B cell (primary cell): ENCODE data around the gene JPH2. TPM values are rescaled to one million over a fixed set of nuclear protein-coding genes. Genes with fewer than 3 reads are reported as not detected.
"Not testable (repeated sequence)": the region's sequence is repeated elsewhere in the genome, so short reads cannot be mapped to it uniquely, and the experiment has no call there.

Experiments
- ATAC-seq: fragments of 200-7000 bp; cut with Tn5 transposase; one replicate; pipeline ENCODE4 v1.10.0; 2021; ENCODE audit warnings: low read depth, mild to moderate bottlenecking, moderate number of reproducible peaks, moderate library complexity
- CTCF ChIA-PET: fragments of 350-600 bp; sonication (Branson Sonifier 250); formaldehyde crosslinking; loops from one replicate; lab custom pipeline; 2021; ENCODE audit warnings: antibody characterized with exemption, inconsistent platforms; lab: Charles Lee
- POLR2A ChIA-PET: fragments of 350-600 bp; sonication (Branson Sonifier 250); formaldehyde crosslinking; loops from one replicate; lab custom pipeline; 2021; ENCODE audit warnings: antibody characterized with exemption; lab: Charles Lee
- DNase-seq: peaks from one replicate; pipeline ENCODE4 v3.0.0; 2013
- H2AFZ ChIP-seq: 2 replicates; pipeline ENCODE4 v1.6.1; 2012; ENCODE audit warnings: mild to moderate bottlenecking, low read depth, low read length; ENCODE audit not compliant: insufficient read depth, poor library complexity, severe bottlenecking
- H3K27ac ChIP-seq, 2 donors: 1 replicate in 1 of 2; 2 replicates in 1 of 2; pipeline ENCODE4 v1.5.1; 2012 to 2013; ENCODE audit warnings: low read length in 2 of 2, mild to moderate bottlenecking in 2 of 2, moderate library complexity in 1 of 2
- H3K27me3 ChIP-seq, 4 experiments: fragments of 200-600 bp in 1 of 4; sonication (generic) in 1 of 4; replicated peaks in 1 of 4; 1 replicate in 2 of 4; 2 replicates in 2 of 4; pipeline versions ENCODE4 v1.6.1 to v1.7.0; 2013 to 2016; ENCODE audit warnings: low read length in 3 of 4, mild to moderate bottlenecking in 2 of 4, mixed read lengths in 1 of 4, moderate library complexity in 1 of 4; ENCODE audit not compliant: insufficient read depth in 4 of 4, control insufficient read depth in 3 of 4; ENCODE audit errors: control extremely low read depth in 1 of 4
- H3K36me3 ChIP-seq, 2 experiments: replicated peaks in 1 of 2; 1 replicate in 1 of 2; 2 replicates in 1 of 2; pipeline versions ENCODE4 v1.6.1 to v1.7.1; 2013; ENCODE audit warnings: low read length in 1 of 2; ENCODE audit not compliant: insufficient read depth in 2 of 2, control insufficient read depth in 1 of 2; ENCODE audit errors: control extremely low read depth in 1 of 2, extremely low read depth in 1 of 2
- H3K4me1 ChIP-seq, 2 donors: fragments of 200-600 bp in 1 of 2; sonication (generic) in 1 of 2; 1 replicate in 1 of 2; 2 replicates in 1 of 2; pipeline versions ENCODE4 v1.5.1 to v1.6.1; 2013 to 2017; ENCODE audit warnings: low read length in 2 of 2; ENCODE audit not compliant: control insufficient read depth in 2 of 2, insufficient read depth in 2 of 2
- H3K4me2 ChIP-seq: replicated peaks from 2 replicates; pipeline ENCODE3; 2012; ENCODE audit warnings: mild to moderate bottlenecking, low read depth, low read length; ENCODE audit not compliant: poor library complexity, severe bottlenecking
- H3K4me3 ChIP-seq, 5 experiments: fragments of 200-600 bp in 1 of 5; sonication (generic) in 1 of 5; 1 replicate in 3 of 5; 2 replicates in 2 of 5; pipeline versions ENCODE4 v1.5.1 to v1.7.0; 2011 to 2016; ENCODE audit warnings: low read length in 4 of 5, mild to moderate bottlenecking in 4 of 5, low read depth in 2 of 5, control low read depth in 1 of 5, moderate library complexity in 1 of 5; ENCODE audit not compliant: insufficient read depth in 1 of 5; ENCODE audit errors: control extremely low read depth in 1 of 5, extremely low read depth in 1 of 5
- H3K79me2 ChIP-seq: fragments of 200-600 bp; sonication (generic); one replicate; pipeline ENCODE4 v1.6.0; 2016; ENCODE audit warnings: low read length; ENCODE audit not compliant: control insufficient read depth, insufficient read depth
- H3K9ac ChIP-seq: fragments of 200-600 bp; sonication (generic); 2 replicates; pipeline ENCODE4 v1.6.1; 2017; ENCODE audit warnings: mild to moderate bottlenecking, low read length, moderate library complexity
- H3K9me3 ChIP-seq, 3 donors: one replicate each; pipeline versions ENCODE4 v1.6.1 to v1.7.1; 2013; ENCODE audit warnings: low read length in 2 of 3; ENCODE audit not compliant: control insufficient read depth in 2 of 3, insufficient read depth in 1 of 3; ENCODE audit errors: control extremely low read depth in 1 of 3
- H4K20me1 ChIP-seq: 2 replicates; pipeline ENCODE4 v1.6.0; 2012; ENCODE audit warnings: mild to moderate bottlenecking, low read length; ENCODE audit not compliant: insufficient read depth, control insufficient read depth, poor library complexity, severe bottlenecking
- H3K27ac Mint-ChIP-seq: one replicate; pipeline ENCODE4 v1.8.0; 2021; ENCODE audit warnings: mixed read lengths
- H3K27me3 Mint-ChIP-seq: one replicate; pipeline ENCODE4 v1.8.0; 2021; ENCODE audit warnings: mixed read lengths
- H3K4me1 Mint-ChIP-seq: one replicate; pipeline ENCODE4 v1.8.0; 2021; ENCODE audit warnings: mixed read lengths
- H3K4me3 Mint-ChIP-seq: one replicate; pipeline ENCODE4 v1.8.0; 2021; ENCODE audit warnings: mixed read lengths
- H3K9me3 Mint-ChIP-seq: one replicate; pipeline ENCODE4 v1.8.0; 2022; ENCODE audit warnings: mixed read lengths; ENCODE audit not compliant: insufficient read depth
- EZH2 ChIP-seq: IDR thresholded peaks from 2 replicates; pipeline ENCODE4 v1.6.1; 2012; ENCODE audit warnings: borderline replicate concordance, low read depth, mild to moderate bottlenecking, moderate library complexity, low read length; ENCODE audit not compliant: insufficient read depth, poor library complexity, severe bottlenecking
- WGBS: methylation state at CpG from one replicate; pipeline ENCODE4 v1.1.5; 2013; ENCODE audit warnings: missing lambda C conversion rate; ENCODE audit not compliant: insufficient coverage; 5-methylcytosine and 5-hydroxymethylcytosine counted together
- intact Hi-C: fragments of 100-400 bp; cut with micrococcal nuclease; formaldehyde crosslinking; loops from one replicate; pipeline ENCODE4 v1.10.0; 2022
- polyA plus RNA-seq: library from polyadenylated mRNA; depleted of rRNA; stranded (reverse); fragments of >200 nt; gene quantifications from 2 replicates; pipeline ENCODE4 v1.2.3, GENCODE V29; 2012
- total RNA-seq, 2 donors: library from RNA; stranded (reverse); fragments of 120-200 nt in 1 of 2; gene quantifications; 1 replicate in 1 of 2; 2 replicates in 1 of 2; pipeline versions ENCODE4 v1.2.3 to v1.2.4, GENCODE V29; 2013 to 2022
- TF ChIP-seq, protein P1 (sequence below): fragments of 200-600 bp; IDR thresholded peaks from one replicate; pipeline ENCODE4 v1.8.0; 2022; ENCODE audit warnings: antibody characterized with exemption, mild to moderate bottlenecking

The JPH2 gene
- total and polyA plus RNA-seq, 2 donors (not counting 1 experiment from before 2014, with no cell fraction given), result 0.10 TPM; not detected in 1

DNA sequence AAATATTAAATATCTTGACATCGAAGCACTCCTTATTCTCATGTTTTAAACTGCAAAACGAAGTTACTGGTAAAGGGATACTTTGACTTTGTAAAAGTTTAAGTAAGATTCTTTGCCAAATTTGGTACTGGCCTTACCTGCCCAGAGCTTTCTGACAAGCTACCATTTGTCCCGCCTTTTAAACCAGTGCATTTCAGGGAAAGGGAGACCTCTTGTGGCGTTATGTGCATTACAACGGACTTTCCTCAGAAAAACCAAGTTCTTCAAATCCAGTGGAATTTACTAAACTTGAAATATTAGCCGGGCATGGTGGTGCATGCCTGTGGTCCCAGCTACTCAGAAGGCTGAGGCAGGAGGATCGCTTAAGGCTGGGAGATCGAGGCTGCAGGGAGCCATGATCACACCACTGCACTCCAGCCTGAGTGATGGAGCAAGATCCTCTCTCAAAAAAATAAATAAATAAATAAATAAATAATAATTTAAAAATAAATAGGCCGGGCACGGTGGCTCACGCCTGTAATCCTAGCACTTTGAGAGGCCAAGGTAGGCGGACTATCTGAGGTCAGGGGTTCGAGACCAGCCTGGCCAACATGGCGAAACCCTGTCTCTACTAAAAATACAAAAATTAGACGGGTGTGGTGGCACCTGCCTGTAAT, 3.3 kb upstream of the JPH2 start:
- H3K4me2 ChIP-seq, H3K4me3 ChIP-seq, H3K4me3 Mint-ChIP-seq, H3K27ac ChIP-seq, H3K79me2 ChIP-seq, H3K9me3 Mint-ChIP-seq, H3K36me3 ChIP-seq, POLR2A ChIA-PET, H2AFZ ChIP-seq, H3K9me3 ChIP-seq, H3K9ac ChIP-seq, H4K20me1 ChIP-seq: not testable (repeated sequence)
- peak; percentile 62 for ATAC-seq
- Mint-ChIP-seq H3K27me3 (peaks cover 38% of the 10 kb centered on the region), H3K27ac (peak overlapping the region; percentile 41), H3K4me1 (peaks cover 32% of the 10 kb centered on the region)
- intact Hi-C loops, result loop anchor here (2.0 to 5.0 kb wide), 2 partner anchors 438 to 742 kb away; no protein-coding TSS in a partner anchor
- peak; percentile 71 for DNase-seq
- H3K27me3 ChIP-seq, result peaks cover 0 to 27% (median 12%) of the 10 kb centered on the region in 4 experiments
- 26% methylated on average over 6 of the region's 15 CpGs for WGBS
- CTCF ChIA-PET, result interaction anchor here (0.6 to 4.5 kb wide), 30 partner anchors 9 to 741 kb away, joined by 3 to 78 read pairs (median 4); partner anchors contain the start of genes FITM2 and OSER1
- peaks cover 20 to 21% of the 10 kb centered on the region in 2 donors for H3K4me1 ChIP-seq
- TF ChIP-seq, protein P1, sequence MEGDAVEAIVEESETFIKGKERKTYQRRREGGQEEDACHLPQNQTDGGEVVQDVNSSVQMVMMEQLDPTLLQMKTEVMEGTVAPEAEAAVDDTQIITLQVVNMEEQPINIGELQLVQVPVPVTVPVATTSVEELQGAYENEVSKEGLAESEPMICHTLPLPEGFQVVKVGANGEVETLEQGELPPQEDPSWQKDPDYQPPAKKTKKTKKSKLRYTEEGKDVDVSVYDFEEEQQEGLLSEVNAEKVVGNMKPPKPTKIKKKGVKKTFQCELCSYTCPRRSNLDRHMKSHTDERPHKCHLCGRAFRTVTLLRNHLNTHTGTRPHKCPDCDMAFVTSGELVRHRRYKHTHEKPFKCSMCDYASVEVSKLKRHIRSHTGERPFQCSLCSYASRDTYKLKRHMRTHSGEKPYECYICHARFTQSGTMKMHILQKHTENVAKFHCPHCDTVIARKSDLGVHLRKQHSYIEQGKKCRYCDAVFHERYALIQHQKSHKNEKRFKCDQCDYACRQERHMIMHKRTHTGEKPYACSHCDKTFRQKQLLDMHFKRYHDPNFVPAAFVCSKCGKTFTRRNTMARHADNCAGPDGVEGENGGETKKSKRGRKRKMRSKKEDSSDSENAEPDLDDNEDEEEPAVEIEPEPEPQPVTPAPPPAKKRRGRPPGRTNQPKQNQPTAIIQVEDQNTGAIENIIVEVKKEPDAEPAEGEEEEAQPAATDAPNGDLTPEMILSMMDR, result peak; percentile 83

DNA sequence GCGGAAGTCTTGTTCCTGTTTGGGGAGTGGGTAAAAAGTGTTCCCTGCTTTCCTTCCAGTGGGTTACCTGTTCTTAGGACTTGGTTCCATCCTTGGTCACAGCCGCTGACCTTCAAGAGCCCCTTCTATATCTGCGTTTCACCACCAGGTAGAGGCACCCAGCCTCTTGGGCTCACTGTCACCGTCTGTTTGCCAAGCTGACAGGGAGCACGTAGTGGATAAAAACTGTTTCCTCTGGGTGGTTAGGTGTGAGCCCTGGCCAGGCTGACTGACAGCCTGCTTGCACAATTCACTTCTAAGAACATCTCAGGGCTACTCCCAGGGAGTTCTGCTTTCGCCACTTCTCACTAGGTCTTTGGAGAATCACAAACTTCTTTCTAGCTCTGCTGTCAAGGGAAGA, 1.8 kb upstream of the JPH2 start:
- Histone ChIP-seq H3K4me1 (peaks cover 20 to 21% of the 10 kb centered on the region in 2 donors), H3K4me3 (no peak overlapping the region), H3K79me2 (peaks cover 4% of the 10 kb centered on the region), H3K36me3 (no peaks in the 10 kb centered on the region), H4K20me1 (no peaks in the 10 kb centered on the region), H3K9me3 (peaks cover 0 to 10% (median 0%) of the 10 kb centered on the region in 3 donors), H2AFZ (no peak overlapping the region), H3K9ac (no peak overlapping the region), H3K27me3 (peaks cover 0 to 35% (median 15%) of the 10 kb centered on the region in 4 experiments), H3K27ac (no peak overlapping the region), H3K4me2 (no peak overlapping the region)
- 81% methylated on average over 4 of the region's 6 CpGs for WGBS
- POLR2A ChIA-PET, result no interaction called here
- Mint-ChIP-seq H3K4me1 (peaks cover 32% of the 10 kb centered on the region), H3K27ac (no peak overlapping the region), H3K9me3 (no peaks in the 10 kb centered on the region), H3K27me3 (peaks cover 48% of the 10 kb centered on the region), H3K4me3 (no peak overlapping the region)
- intact Hi-C loops, result no loop called here
- ATAC-seq (no peak), DNase-seq (no peak)
- CTCF ChIA-PET, result interaction anchor here (0.7 to 4.5 kb wide), 13 partner anchors 9 to 650 kb away, joined by 3 to 78 read pairs (median 4); no protein-coding TSS in a partner anchor
- TF ChIP-seq, protein P1, result no peak
- TF ChIP-seq EZH2, result no peak
